Activated CD8-positive, alpha-beta T cell treated with anti-CD3 and anti-CD28 coated beads, Interleukin-2, amount 10 ng/mL, durations not matched to agents 7 days and 5 days (primary cell): ENCODE measurements around the gene DEAF1. TPM values are rescaled to one million over a fixed set of nuclear protein-coding genes. Genes with fewer than 3 reads are reported as not detected.
"Not testable (repeated sequence)": the region's sequence is repeated elsewhere in the genome, so short reads cannot be mapped to it uniquely, and the experiment has no call there.

ENCODE experiments used
- ATAC-seq: fragments of 150-1000 bp; cut with Tn5 transposase; one replicate; pipeline ENCODE4 v1.10.0; 2021; ENCODE audit warnings: moderate library complexity
- CTCF ChIA-PET: fragments of 350-600 bp; sonication (Branson Sonifier 250); formaldehyde crosslinking; loops from one replicate; lab custom pipeline; 2021; ENCODE audit warnings: antibody characterized with exemption; lab: Charles Lee
- POLR2A ChIA-PET: fragments of 350-600 bp; sonication (Branson Sonifier 250); formaldehyde crosslinking; loops from one replicate; lab custom pipeline; 2021; ENCODE audit warnings: antibody characterized with exemption; lab: Charles Lee
- DNase-seq: peaks from one replicate; pipeline ENCODE4 v3.0.0-alpha.2; 2020
- H3K27ac Mint-ChIP-seq: one replicate; pipeline ENCODE4 v1.8.0; 2021; ENCODE audit warnings: mild to moderate bottlenecking, mixed read lengths
- H3K27me3 Mint-ChIP-seq: one replicate; pipeline ENCODE4 v1.8.0; 2021; ENCODE audit warnings: low read depth, mixed read lengths
- H3K36me3 Mint-ChIP-seq: one replicate; pipeline ENCODE4 v1.8.0; 2021; ENCODE audit warnings: low read depth, mixed read lengths
- H3K4me1 Mint-ChIP-seq: one replicate; pipeline ENCODE4 v1.8.0; 2021; ENCODE audit warnings: low read depth, mixed read lengths
- H3K4me3 Mint-ChIP-seq: one replicate; pipeline ENCODE4 v1.8.0; 2021; ENCODE audit warnings: mild to moderate bottlenecking, mixed read lengths
- H3K9me3 Mint-ChIP-seq: one replicate; pipeline ENCODE4 v1.8.0; 2022; ENCODE audit warnings: mixed read lengths; ENCODE audit not compliant: insufficient read depth
- total RNA-seq, 2 experiments: library from RNA; stranded (reverse); gene quantifications; one replicate each; pipeline ENCODE4 v1.2.3, GENCODE V29; 2021

The DEAF1 gene, protein sequence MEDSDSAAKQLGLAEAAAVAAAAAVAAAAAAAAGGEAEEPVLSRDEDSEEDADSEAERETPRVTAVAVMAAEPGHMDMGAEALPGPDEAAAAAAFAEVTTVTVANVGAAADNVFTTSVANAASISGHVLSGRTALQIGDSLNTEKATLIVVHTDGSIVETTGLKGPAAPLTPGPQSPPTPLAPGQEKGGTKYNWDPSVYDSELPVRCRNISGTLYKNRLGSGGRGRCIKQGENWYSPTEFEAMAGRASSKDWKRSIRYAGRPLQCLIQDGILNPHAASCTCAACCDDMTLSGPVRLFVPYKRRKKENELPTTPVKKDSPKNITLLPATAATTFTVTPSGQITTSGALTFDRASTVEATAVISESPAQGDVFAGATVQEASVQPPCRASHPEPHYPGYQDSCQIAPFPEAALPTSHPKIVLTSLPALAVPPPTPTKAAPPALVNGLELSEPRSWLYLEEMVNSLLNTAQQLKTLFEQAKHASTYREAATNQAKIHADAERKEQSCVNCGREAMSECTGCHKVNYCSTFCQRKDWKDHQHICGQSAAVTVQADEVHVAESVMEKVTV
- total RNA-seq: 10 to 100 TPM; 34.1 to 36.7 TPM

GRCh38 chr11:694563-695287, at the start of gene DEAF1:
Gene DEAF1 (minus strand): TSS chr11:695222. CDS start chr11:695047, 175 bp downstream.
- ChIA-PET POLR2A (interaction anchor here (0.9 to 3.4 kb wide), 6 partner anchors 12 to 137 kb away, joined by 3 to 24 read pairs (median 4); partner anchors contain the start of genes IRF7 and PHRF1), CTCF (interaction anchor here (0.6 to 5.3 kb wide), 5 partner anchors 12 to 196 kb away, joined by 3 to 51 read pairs (median 5); no protein-coding TSS in a partner anchor)
- H3K9me3 Mint-ChIP-seq: no peaks in the 10 kb centered on the region
- H3K27ac Mint-ChIP-seq: peak within 1 kb of the TSS; percentile 96
- peaks cover 63% of the 10 kb centered on the region for H3K4me1 Mint-ChIP-seq
- no peaks in the 10 kb centered on the region for H3K27me3 Mint-ChIP-seq
- H3K4me3 Mint-ChIP-seq: peak within 1 kb of the TSS; percentile 89
- peak; percentile 89 for ATAC-seq
- peaks cover 12% of the 10 kb centered on the region for H3K36me3 Mint-ChIP-seq
- peak; percentile 100 for DNase-seq

- CTCF ChIA-PET: interaction anchor here (1.3 kb wide), 1 partner anchor 18 kb away, joined by 5 read pairs; no protein-coding TSS in a partner anchor
Observed at GRCh38 chr11:742571-743201, 47.7 kb upstream of the DEAF1 start.

DNA sequence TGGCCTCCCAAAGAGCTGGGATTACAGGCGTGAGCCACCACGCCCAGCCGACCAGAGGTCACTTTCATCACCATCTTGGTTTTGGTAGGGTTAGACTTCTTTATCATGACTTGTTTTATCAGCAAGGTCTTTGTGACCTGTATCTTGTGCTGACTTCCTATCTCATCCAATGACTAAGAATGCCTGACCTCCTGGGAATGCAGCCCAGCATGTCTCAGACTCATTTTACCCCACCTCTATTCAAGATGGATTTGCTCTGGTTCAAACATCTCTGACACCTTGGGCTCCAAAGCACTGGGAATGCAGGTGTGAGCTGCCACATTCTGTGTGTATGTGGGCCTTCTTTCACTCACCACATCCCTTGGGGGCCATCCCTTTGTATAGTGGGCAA, 47.1 kb upstream of the DEAF1 start:
- DNase-seq: no peak
- Mint-ChIP-seq H3K27ac (no peak overlapping the region), H3K4me3 (no peak overlapping the region), H3K4me1 (peaks cover 14% of the 10 kb centered on the region), H3K9me3 (no peaks in the 10 kb centered on the region), H3K27me3 (peaks cover 5% of the 10 kb centered on the region), H3K36me3 (peaks cover 1% of the 10 kb centered on the region)
- ChIA-PET CTCF (interaction anchor here (0.7 kb wide), 1 partner anchor 12 kb away, joined by 3 read pairs; no protein-coding TSS in a partner anchor), POLR2A (no interaction called here)
- ATAC-seq: no peak

More at GRCh38 chr11:742571-743201, 47.7 kb upstream of the DEAF1 start:
- POLR2A ChIA-PET: no interaction called here
- Mint-ChIP-seq H3K27ac (no peak overlapping the region), H3K36me3 (peaks cover 1% of the 10 kb centered on the region), H3K9me3 (no peaks in the 10 kb centered on the region), H3K27me3 (peaks cover 5% of the 10 kb centered on the region), H3K4me1 (peaks cover 9% of the 10 kb centered on the region), H3K4me3 (no peak overlapping the region)
- DNase-seq (no peak), ATAC-seq (no peak)

- DNase-seq, H3K36me3 Mint-ChIP-seq, H3K9me3 Mint-ChIP-seq, H3K27me3 Mint-ChIP-seq: not testable (repeated sequence)
- POLR2A ChIA-PET: interaction anchor here (1.5 kb wide), 1 partner anchor 10 kb away, joined by 3 read pairs; the partner anchor contains the start of gene TALDO1
- CTCF ChIA-PET: interaction anchor here (1.2 to 2.4 kb wide), 2 partner anchors 11 to 44 kb away, joined by 3 to 13 read pairs; no protein-coding TSS in a partner anchor
- Mint-ChIP-seq H3K4me3 (peak overlapping the region; percentile 25), H3K27ac (peak overlapping the region; percentile 49), H3K4me1 (peaks cover 17% of the 10 kb centered on the region)
- peak; percentile 57 for ATAC-seq
Observed at GRCh38 chr11:737899-738298, 42.9 kb upstream of the DEAF1 start.

DNA sequence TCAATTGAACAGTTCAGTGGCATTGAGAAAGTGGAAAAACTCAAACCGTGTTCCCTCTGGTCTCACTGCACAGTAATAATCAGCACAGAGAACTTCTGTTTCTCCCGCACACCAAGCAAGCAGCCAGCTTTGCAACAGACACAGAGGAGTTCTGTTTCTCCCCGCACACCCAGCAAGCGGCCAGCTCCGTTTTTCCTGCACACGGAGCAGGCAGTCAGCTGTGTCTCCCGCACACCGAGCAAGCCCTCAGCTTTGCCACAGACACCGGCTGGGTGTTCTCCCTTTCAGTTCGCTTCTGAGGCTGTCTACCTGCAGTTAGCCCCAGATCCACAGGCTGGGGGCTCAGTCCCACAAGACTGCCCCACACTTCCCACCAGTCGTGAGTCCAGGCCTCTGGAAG, 42.3 kb upstream of the DEAF1 start:
- ATAC-seq (peak; percentile 56), DNase-seq (no peak)
- Mint-ChIP-seq H3K9me3 (no peaks in the 10 kb centered on the region), H3K27ac (peak overlapping the region; percentile 49), H3K4me1 (peaks cover 17% of the 10 kb centered on the region), H3K27me3 (peaks cover 7% of the 10 kb centered on the region), H3K36me3 (peaks cover 2% of the 10 kb centered on the region), H3K4me3 (no peak overlapping the region)
- ChIA-PET CTCF (interaction anchor here (1.2 to 2.4 kb wide), 2 partner anchors 11 to 44 kb away, joined by 3 to 13 read pairs; no protein-coding TSS in a partner anchor), POLR2A (interaction anchor here (1.5 kb wide), 1 partner anchor 10 kb away, joined by 3 read pairs; the partner anchor contains the start of gene TALDO1)

- H3K27ac Mint-ChIP-seq, H3K9me3 Mint-ChIP-seq, H3K36me3 Mint-ChIP-seq, POLR2A ChIA-PET, H3K4me3 Mint-ChIP-seq, ATAC-seq, DNase-seq, CTCF ChIA-PET, H3K27me3 Mint-ChIP-seq: not testable (repeated sequence)
- peaks cover 17% of the 10 kb centered on the region for H3K4me1 Mint-ChIP-seq
Observed at GRCh38 chr11:734541-734940, 39.5 kb upstream of the DEAF1 start.

GRCh38 chr11:733072-733471, 38.0 kb upstream of the DEAF1 start:
- Mint-ChIP-seq H3K27ac (no peak overlapping the region), H3K4me1 (peaks cover 16% of the 10 kb centered on the region), H3K36me3 (peaks cover 2% of the 10 kb centered on the region), H3K9me3 (no peaks in the 10 kb centered on the region), H3K4me3 (no peak overlapping the region), H3K27me3 (peaks cover 2% of the 10 kb centered on the region)
- ATAC-seq: no peak
- POLR2A ChIA-PET: no interaction called here
- DNase-seq: no peak
- CTCF ChIA-PET: interaction anchor here (0.6 kb wide), 1 partner anchor 179 kb away, joined by 3 read pairs; no protein-coding TSS in a partner anchor

DNA sequence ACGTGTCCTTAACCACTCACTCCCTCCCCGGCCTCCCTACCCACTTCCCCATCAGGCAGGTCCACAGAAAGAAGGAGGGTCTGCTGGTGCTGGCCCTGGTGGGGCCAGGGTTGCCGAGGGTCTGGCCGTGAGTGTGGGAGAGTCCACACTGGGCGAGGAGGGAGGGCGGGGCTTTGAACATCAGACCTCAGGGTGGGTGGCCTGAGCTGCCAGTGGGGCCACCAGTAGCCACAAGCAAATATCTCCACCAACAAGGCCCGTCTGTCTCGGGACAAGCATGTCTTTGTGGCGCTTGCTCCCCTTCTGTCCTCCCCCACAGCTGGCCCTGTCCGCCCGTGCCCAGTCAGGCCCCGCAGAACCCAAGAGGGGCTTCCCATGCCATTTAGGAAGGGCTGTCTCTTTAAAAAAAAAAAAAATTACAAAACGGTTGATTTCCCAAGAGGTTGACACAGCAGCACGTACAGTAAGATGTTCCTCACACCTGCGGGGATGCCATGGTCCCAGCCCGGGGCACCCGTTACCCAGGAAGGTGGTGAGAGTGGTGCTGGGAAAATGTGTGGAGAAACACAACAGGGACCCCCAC, 34.6 kb upstream of the DEAF1 start:
- peaks cover 12% of the 10 kb centered on the region for H3K4me1 Mint-ChIP-seq
- no peak for DNase-seq
- ATAC-seq: no peak
- H3K9me3 Mint-ChIP-seq: no peaks in the 10 kb centered on the region
- peaks cover 1% of the 10 kb centered on the region for H3K27me3 Mint-ChIP-seq
- H3K4me3 Mint-ChIP-seq: no peak overlapping the region
- POLR2A ChIA-PET: no interaction called here
- no peaks in the 10 kb centered on the region for H3K36me3 Mint-ChIP-seq
- CTCF ChIA-PET: interaction anchor here (0.8 kb wide), 1 partner anchor 12 kb away, joined by 3 read pairs; no protein-coding TSS in a partner anchor
- no peak overlapping the region for H3K27ac Mint-ChIP-seq

GRCh38 chr11:728901-729491, 34.0 kb upstream of the DEAF1 start:
- Mint-ChIP-seq H3K4me3 (no peak overlapping the region), H3K4me1 (peaks cover 14% of the 10 kb centered on the region), H3K27me3 (peaks cover 3% of the 10 kb centered on the region), H3K9me3 (no peaks in the 10 kb centered on the region), H3K27ac (no peak overlapping the region), H3K36me3 (no peaks in the 10 kb centered on the region)
- ATAC-seq (no peak), DNase-seq (no peak)
- POLR2A ChIA-PET: no interaction called here
- CTCF ChIA-PET: interaction anchor here (0.8 to 6.3 kb wide), 2 partner anchors 18 to 32 kb away, joined by 3 to 51 read pairs; partner anchors contain the start of genes DEAF1, TALDO1 and TMEM80
